ENCODE measurements around the gene MGAT5. TPM values are rescaled to one million over a fixed set of nuclear protein-coding genes. Genes with fewer than 3 reads are reported as not detected.

MGAT5 gene
- total RNA-seq, 4 donors from 2014 or later: 47.4 to 56.4 (median 50.3) TPM

DNA sequence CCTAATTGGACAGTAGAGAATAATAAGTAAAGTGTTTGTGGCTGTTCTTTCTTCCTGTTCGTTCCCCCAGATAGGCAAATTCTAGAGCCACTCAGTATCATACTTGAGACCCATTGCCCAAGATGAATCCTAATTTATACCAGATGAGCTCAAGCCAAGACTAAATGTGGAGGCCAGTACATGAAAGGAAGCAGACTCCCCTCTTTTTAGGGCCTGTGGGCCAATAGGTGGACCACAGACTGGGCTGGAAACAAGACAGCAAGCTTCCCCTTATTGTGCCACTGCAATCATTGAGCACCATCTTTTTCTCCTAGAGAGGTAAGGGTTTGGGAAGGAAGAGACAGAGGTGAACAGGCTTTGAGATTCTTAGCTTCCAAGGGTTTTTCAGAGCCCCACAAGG, 141.9 kb downstream of the MGAT5 start:
- 93% methylated on average over 1 of the region's 1 CpG for WGBS
- Histone ChIP-seq H3K9me3 (no peaks in the 10 kb centered on the region), H3K27me3 (no peaks in the 10 kb centered on the region), H3K36me3 (no peaks in the 10 kb centered on the region), H3K27ac (replicated peaks in 1 of 4) (no peak overlapping the region), H3K4me1 (peaks cover 4 to 14% (median 9%) of the 10 kb centered on the region in 4 donors), H3K4me3 (no peak overlapping the region)
- TF ChIP-seq EP300 (IDR thresholded peaks at IDR 0.05): no peak
- no peak for TF ChIP-seq POLR2A (IDR thresholded peaks at IDR 0.05; ENCODE audit: low read depth)
- TF ChIP-seq, protein P1, sequence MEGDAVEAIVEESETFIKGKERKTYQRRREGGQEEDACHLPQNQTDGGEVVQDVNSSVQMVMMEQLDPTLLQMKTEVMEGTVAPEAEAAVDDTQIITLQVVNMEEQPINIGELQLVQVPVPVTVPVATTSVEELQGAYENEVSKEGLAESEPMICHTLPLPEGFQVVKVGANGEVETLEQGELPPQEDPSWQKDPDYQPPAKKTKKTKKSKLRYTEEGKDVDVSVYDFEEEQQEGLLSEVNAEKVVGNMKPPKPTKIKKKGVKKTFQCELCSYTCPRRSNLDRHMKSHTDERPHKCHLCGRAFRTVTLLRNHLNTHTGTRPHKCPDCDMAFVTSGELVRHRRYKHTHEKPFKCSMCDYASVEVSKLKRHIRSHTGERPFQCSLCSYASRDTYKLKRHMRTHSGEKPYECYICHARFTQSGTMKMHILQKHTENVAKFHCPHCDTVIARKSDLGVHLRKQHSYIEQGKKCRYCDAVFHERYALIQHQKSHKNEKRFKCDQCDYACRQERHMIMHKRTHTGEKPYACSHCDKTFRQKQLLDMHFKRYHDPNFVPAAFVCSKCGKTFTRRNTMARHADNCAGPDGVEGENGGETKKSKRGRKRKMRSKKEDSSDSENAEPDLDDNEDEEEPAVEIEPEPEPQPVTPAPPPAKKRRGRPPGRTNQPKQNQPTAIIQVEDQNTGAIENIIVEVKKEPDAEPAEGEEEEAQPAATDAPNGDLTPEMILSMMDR (IDR thresholded peaks at IDR 0.05): no peak
- no peak for TF ChIP-seq POLR2AphosphoS5 (IDR thresholded peaks at IDR 0.05)
- DNase-seq (ENCODE audit: extremely low spot score): no peak
- intact Hi-C loops (cut with DNase I): no loop called here

DNA sequence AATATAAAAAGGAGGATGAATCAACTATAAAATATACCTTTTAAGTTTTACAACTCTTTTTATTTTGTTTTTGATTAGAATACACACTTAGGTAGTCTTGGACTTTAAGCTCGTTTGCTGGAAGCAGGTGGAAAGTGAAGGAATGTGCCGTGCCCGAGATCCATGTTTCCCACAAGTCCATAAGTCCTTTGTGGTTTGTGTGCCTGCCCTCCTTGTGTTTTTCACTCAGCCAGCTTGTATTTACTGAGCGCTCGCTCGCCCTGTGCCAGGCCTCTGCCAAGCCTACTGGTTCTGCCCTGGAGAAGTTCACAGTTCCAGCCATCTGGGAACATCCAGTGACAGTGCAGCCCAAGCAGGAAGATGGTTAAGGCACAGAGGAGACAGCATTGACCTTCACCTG, 142.6 kb downstream of the MGAT5 start:
- 89% methylated on average over 6 of the region's 6 CpGs for WGBS
- DNase-seq (ENCODE audit: extremely low spot score): no peak
- TF ChIP-seq POLR2A (IDR thresholded peaks at IDR 0.05; ENCODE audit: low read depth): no peak
- no peak for TF ChIP-seq POLR2AphosphoS5 (IDR thresholded peaks at IDR 0.05)
- TF ChIP-seq, protein P1 (IDR thresholded peaks at IDR 0.05): no peak
- TF ChIP-seq EP300 (IDR thresholded peaks at IDR 0.05): no peak
- intact Hi-C loops (cut with DNase I): no loop called here
- Histone ChIP-seq H3K36me3 (no peaks in the 10 kb centered on the region), H3K27ac (replicated peaks in 1 of 4) (no peak overlapping the region), H3K4me1 (peaks cover 11 to 20% (median 16%) of the 10 kb centered on the region in 4 donors), H3K27me3 (no peaks in the 10 kb centered on the region), H3K9me3 (no peaks in the 10 kb centered on the region), H3K4me3 (no peak overlapping the region)

DNA sequence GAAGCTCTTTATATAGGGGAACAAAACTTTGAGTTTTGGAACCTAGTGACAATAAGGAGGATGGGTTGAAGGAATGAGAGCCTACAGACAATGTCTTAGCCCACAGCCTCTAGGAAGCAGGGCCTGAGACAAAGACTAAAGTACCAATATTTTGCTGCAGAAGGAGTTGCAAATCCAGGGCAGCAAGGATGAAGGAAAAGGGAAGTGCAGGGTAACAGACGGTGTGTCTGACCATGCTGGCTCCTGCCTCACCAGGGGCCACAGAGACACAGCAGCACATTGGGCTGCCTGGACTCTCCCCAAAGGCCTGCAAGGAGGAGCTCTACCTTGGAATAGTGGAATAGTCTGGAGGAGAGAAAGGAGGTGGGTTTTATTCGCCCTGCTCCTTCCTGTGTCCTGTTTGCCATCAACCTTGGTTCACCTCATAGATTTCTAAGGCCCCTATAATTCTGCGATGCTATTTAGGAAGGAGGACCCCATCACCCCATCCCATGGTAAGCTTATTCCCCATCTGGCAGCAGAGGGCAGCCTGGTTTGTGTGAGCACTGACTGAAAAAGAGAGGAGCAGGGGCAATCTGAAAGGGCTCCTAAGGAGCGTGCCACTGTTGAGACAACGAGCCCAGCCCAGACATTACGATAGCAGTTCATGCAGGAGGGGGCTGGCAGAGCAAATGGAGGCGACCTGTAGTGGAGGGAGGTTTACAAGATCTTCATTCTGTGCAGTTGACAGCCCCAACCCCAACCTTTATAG, 143.4 kb downstream of the MGAT5 start:
- TF ChIP-seq POLR2AphosphoS5 (IDR thresholded peaks at IDR 0.05): no peak
- TF ChIP-seq, protein P1 (IDR thresholded peaks at IDR 0.05): no peak
- no peak for TF ChIP-seq POLR2A (IDR thresholded peaks at IDR 0.05; ENCODE audit: low read depth)
- no peak for TF ChIP-seq EP300 (IDR thresholded peaks at IDR 0.05)
- Histone ChIP-seq H3K27me3 (no peaks in the 10 kb centered on the region), H3K4me3 (no peak overlapping the region), H3K36me3 (no peaks in the 10 kb centered on the region), H3K4me1 (peaks cover 19 to 27% (median 22%) of the 10 kb centered on the region in 4 donors), H3K27ac (replicated peaks in 1 of 4) (no peak overlapping the region), H3K9me3 (no peaks in the 10 kb centered on the region)
- intact Hi-C loops (cut with DNase I): no loop called here
- WGBS: 98% methylated on average over 7 of the region's 7 CpGs
- no peak for DNase-seq (ENCODE audit: extremely low spot score)

DNA sequence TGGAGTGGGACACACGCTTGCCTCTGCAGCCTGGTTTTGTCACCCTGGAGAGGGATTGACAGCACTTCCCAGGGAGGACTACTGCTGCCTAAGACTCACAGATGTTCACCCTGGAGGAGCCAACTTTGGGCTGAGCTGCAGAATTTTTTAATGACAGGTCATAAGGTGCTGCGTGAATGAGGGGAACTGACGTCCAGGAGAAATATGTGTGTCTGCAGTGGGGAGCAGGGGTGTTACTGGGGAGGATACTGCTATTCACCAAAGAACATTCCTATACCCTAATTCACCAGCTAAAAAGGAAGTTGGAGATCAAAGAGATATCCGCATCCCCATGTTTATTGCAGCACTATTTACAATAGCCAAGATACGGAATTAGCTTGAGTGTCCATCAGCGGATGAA, 144.4 kb downstream of the MGAT5 start:
- peaks cover 19 to 35% (median 25%) of the 10 kb centered on the region in 4 donors for H3K4me1 ChIP-seq
- TF ChIP-seq EP300 (IDR thresholded peaks at IDR 0.05) (no peak), POLR2A (IDR thresholded peaks at IDR 0.05; ENCODE audit: low read depth) (no peak), POLR2AphosphoS5 (IDR thresholded peaks at IDR 0.05) (no peak)
- TF ChIP-seq, protein P1 (IDR thresholded peaks at IDR 0.05): no peak
- H3K27me3 ChIP-seq: no peaks in the 10 kb centered on the region
- WGBS: 90% methylated on average over 6 of the region's 6 CpGs
- no peak for DNase-seq (ENCODE audit: extremely low spot score)
- no peak overlapping the region for H3K27ac ChIP-seq (replicated peaks in 1 of 4)
- no peaks in the 10 kb centered on the region for H3K9me3 ChIP-seq
- H3K4me3 ChIP-seq: no peak overlapping the region
- H3K36me3 ChIP-seq: peaks cover 0 to 4% (median 0%) of the 10 kb centered on the region in 4 donors
- intact Hi-C loops (cut with DNase I): no loop called here
